Measurements from ENCODE around the gene ENTREP1. TPM values are rescaled to one million over a fixed set of nuclear protein-coding genes. Genes with fewer than 3 reads are reported as not detected.

Gene ENTREP1
- total RNA-seq, 2 experiments from 2014 or later = 0.07 TPM; not detected in 1

DNA sequence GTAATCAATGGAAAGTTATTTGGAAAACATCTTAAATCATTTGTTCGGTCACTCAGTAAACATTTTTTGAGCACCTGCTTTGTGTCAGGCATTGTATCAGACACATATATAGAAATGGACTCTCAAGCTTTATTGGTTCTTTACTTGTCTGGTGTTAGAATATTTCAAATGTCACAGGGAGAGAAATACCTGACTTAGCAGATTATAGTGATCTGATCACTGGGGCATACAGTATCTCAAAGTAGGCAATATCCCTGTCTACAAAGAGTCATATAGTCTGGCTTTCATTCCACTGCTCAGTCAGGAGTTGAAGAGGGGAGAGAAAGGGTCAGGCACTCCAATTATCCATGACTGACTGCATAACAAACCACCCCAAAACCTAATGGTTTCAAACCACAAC, 30.2 kb downstream of the ENTREP1 start:
- intact Hi-C loops (cut with micrococcal nuclease) = no loop called here
- ChIA-PET CTCF (no interaction called here), POLR2A (no interaction called here)
- H3K27me3 Mint-ChIP-seq = peaks cover 3% of the 10 kb centered on the region
- H3K27ac Mint-ChIP-seq = no peak overlapping the region
- no peaks in the 10 kb centered on the region for H3K4me1 Mint-ChIP-seq (ENCODE audit: low read depth)
- no peak overlapping the region for H3K4me3 Mint-ChIP-seq
- no peaks in the 10 kb centered on the region for H3K36me3 Mint-ChIP-seq
- DNase-seq = no peak
- H3K9me3 Mint-ChIP-seq = no peaks in the 10 kb centered on the region

DNA sequence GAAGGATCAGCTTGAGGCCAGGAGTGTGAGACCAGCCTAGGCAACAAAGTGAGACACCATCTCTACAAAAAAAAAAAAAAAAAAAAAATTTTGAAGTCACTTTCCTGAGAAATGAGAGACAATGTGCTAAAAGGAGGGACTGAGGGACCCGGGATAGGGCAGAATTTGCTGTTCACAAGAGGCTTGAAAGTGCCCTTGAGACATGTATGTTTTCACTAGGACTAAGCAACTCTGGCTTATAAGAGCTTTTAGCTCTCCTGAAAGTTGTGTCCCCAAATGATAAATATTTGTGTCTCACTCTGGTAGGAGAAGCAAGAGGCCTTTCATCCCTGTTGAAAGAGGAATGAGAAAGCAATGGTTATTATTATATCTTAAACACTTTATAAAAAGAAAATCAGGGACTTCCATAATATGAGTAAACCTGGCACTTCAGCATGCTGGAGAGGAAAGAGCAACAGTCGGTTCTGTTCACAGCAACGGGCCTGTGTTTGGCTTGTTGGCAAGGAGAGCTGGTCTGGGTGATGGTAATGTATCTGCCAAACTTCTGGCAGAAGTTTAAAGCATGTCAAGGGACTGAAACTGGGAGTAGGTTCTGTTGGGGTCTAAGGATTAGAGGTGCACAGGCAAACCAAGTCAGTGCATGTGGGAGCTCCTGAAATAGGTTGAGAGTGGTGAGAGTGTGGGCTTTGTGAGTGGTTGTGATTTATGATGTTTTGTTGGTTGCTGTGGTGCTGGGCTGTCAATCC, 32.2 kb downstream of the ENTREP1 start:
- Mint-ChIP-seq H3K27me3 (peaks cover 3% of the 10 kb centered on the region), H3K4me3 (no peak overlapping the region), H3K4me1 (ENCODE audit: low read depth) (no peaks in the 10 kb centered on the region), H3K27ac (no peak overlapping the region), H3K36me3 (no peaks in the 10 kb centered on the region), H3K9me3 (no peaks in the 10 kb centered on the region)
- DNase-seq = no peak
- intact Hi-C loops (cut with micrococcal nuclease) = no loop called here
- CTCF ChIA-PET = no interaction called here
- POLR2A ChIA-PET = no interaction called here

DNA sequence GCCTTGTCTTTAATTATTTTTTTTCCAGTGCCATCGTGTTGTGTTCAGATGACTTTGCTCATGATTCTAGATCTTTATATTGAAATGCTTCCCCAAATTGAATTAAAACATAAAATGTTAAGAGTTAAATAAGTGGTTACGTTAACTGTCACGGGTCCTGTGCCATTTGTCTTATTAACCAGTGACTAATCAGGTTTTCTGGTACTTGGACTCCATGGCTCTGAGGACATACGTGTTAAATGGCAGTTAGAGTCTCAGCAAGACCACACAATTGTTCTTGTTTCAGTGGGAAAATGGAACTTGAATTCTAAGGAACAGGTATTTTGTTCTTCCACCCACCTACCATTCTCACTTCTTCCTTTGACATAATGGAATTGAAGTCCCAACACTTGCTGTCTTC, 32.8 kb downstream of the ENTREP1 start:
- Mint-ChIP-seq H3K4me1 (ENCODE audit: low read depth) (no peaks in the 10 kb centered on the region), H3K27ac (no peak overlapping the region), H3K36me3 (no peaks in the 10 kb centered on the region), H3K27me3 (peaks cover 3% of the 10 kb centered on the region), H3K4me3 (no peak overlapping the region), H3K9me3 (no peaks in the 10 kb centered on the region)
- ChIA-PET POLR2A (no interaction called here), CTCF (no interaction called here)
- intact Hi-C loops (cut with micrococcal nuclease) = no loop called here
- no peak for DNase-seq

DNA sequence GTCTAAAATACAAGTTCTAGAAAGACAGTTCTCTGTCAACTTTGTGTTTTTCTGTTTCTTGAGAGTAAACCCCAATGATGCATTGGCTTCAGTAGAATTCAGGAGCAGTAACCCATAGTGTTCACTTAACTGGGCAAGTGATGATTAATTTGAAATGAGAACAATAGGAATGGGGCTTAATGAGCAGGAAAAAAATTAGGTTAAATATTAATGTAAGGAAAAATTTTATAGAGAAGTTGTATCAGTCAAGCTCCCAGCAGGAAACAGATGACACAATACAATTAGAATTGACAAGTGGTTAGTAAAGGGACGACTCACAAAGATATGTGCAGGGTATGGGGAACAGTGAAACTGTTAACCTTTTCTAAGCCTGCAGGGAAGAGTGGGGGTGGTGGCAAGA, 38.2 kb downstream of the ENTREP1 start:
- no peak overlapping the region for H3K4me3 Mint-ChIP-seq
- no peak for DNase-seq
- intact Hi-C loops (cut with micrococcal nuclease) = no loop called here
- H3K27me3 Mint-ChIP-seq = peaks cover 1% of the 10 kb centered on the region
- no peaks in the 10 kb centered on the region for H3K4me1 Mint-ChIP-seq (ENCODE audit: low read depth)
- no peaks in the 10 kb centered on the region for H3K36me3 Mint-ChIP-seq
- ChIA-PET CTCF (no interaction called here), POLR2A (no interaction called here)
- no peak overlapping the region for H3K27ac Mint-ChIP-seq
- no peaks in the 10 kb centered on the region for H3K9me3 Mint-ChIP-seq

DNA sequence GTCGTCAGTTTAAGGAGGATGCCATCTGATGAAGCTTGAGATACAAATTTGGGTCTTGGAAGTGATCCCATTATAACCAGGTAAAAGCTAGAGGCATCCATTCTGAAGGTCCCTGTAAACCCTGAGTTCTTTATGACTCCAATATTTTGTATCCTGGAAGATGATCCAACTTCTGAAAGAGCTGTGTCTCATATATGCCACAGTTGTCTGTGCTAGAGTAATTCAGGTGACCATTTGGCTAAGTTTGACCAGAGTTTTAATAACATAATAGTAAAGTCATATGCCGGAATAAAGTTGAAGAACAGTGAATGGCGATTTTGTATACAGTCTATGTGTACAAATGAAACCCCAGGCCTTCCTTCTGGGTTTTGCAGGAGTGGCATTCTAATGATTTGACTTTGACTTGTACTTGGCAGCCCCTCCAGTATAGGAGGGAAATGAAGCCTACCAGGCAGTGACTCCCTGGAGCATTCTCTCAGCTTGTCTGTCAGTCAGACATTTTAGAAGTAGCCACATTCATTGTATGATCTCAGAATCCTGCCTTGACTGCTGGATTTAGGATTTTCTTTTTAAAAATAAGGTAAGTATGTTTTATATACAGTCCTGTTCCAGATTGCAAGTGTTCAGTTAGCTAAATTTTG, 39.6 kb downstream of the ENTREP1 start:
- intact Hi-C loops (cut with micrococcal nuclease) = no loop called here
- H3K9me3 Mint-ChIP-seq = no peaks in the 10 kb centered on the region
- H3K27ac Mint-ChIP-seq = no peak overlapping the region
- no peaks in the 10 kb centered on the region for H3K4me1 Mint-ChIP-seq (ENCODE audit: low read depth)
- no peaks in the 10 kb centered on the region for H3K36me3 Mint-ChIP-seq
- peaks cover 11% of the 10 kb centered on the region for H3K27me3 Mint-ChIP-seq
- no peak overlapping the region for H3K4me3 Mint-ChIP-seq
- CTCF ChIA-PET = interaction anchor here (1.2 kb wide), 1 partner anchor 58 kb away, joined by 3 read pairs; no protein-coding TSS in a partner anchor
- no peak for DNase-seq
- POLR2A ChIA-PET = no interaction called here

DNA sequence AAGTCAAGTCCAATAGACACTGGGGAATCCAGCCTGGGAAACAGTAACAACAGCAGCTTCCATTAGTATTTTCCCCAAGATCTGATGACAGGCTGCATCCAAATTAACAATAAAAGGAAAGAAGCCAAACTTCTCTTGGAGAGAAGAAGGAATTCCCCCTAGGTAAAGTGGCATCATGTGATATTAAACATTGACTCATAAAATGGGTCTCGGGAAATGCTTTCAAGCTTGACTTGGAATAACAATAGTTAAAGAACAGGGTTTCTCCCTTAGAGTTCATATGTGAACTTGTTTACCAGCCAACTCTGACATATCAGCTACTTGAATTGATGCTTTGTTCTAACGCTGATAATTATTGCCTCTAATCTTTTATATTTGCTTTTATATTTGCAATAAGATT, 45.4 kb downstream of the ENTREP1 start:
- intact Hi-C loops (cut with micrococcal nuclease) = no loop called here
- DNase-seq = no peak
- POLR2A ChIA-PET = no interaction called here
- H3K27ac Mint-ChIP-seq = no peak overlapping the region
- H3K27me3 Mint-ChIP-seq = peaks cover 13% of the 10 kb centered on the region
- CTCF ChIA-PET = no interaction called here
- H3K4me3 Mint-ChIP-seq = no peak overlapping the region
- H3K4me1 Mint-ChIP-seq (ENCODE audit: low read depth) = no peaks in the 10 kb centered on the region
- H3K36me3 Mint-ChIP-seq = no peaks in the 10 kb centered on the region
- no peaks in the 10 kb centered on the region for H3K9me3 Mint-ChIP-seq

DNA sequence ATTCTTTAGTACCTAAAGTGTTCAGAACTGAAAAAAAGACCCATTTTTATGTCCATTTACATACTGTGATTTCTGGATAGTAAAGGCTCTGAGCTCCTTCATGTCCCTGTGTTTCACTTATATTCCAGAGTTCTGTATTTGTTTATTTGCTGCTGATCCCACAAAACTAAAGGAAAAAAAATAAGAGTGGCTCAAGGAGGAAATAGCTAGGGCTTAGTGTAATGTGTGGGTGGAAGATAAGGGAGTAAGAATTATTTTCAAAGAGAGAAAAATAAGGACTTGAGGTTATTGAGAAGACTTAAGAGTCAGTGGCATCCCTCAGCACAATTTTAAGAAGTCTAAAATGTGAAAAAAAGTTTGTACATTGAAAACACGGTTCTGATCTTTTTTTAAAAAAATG, 46.0 kb downstream of the ENTREP1 start:
- H3K36me3 Mint-ChIP-seq = no peaks in the 10 kb centered on the region
- H3K4me1 Mint-ChIP-seq (ENCODE audit: low read depth) = no peaks in the 10 kb centered on the region
- H3K27ac Mint-ChIP-seq = no peak overlapping the region
- H3K27me3 Mint-ChIP-seq = peaks cover 13% of the 10 kb centered on the region
- no peak for DNase-seq
- ChIA-PET CTCF (no interaction called here), POLR2A (no interaction called here)
- H3K4me3 Mint-ChIP-seq = no peak overlapping the region
- intact Hi-C loops (cut with micrococcal nuclease) = no loop called here
- no peaks in the 10 kb centered on the region for H3K9me3 Mint-ChIP-seq

DNA sequence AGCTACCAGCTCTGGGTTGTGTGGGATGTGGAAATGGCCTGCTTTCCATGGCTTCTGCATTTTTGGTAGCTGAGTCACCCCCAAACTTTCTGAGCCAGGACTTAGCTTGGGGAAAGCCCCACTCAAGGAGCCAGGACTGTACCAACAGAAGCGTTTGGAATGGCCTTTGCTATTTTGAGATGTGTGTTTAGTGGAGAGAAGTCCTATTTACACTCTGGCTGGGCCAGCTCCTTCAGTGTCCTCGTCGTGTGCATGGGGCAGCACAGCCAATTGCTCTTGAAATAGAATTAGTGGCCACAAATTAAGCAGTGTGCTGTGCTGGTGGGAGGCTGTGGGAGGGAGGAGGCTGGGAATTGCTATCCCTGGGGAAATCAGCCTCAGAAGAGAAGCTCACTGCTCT, 51.6 kb downstream of the ENTREP1 start:
- Mint-ChIP-seq H3K9me3 (no peaks in the 10 kb centered on the region), H3K36me3 (no peaks in the 10 kb centered on the region), H3K27ac (no peak overlapping the region), H3K4me1 (ENCODE audit: low read depth) (no peaks in the 10 kb centered on the region), H3K27me3 (peaks cover 6% of the 10 kb centered on the region), H3K4me3 (no peak overlapping the region)
- intact Hi-C loops (cut with micrococcal nuclease) = no loop called here
- no peak for DNase-seq
- POLR2A ChIA-PET = no interaction called here
- CTCF ChIA-PET = no interaction called here

DNA sequence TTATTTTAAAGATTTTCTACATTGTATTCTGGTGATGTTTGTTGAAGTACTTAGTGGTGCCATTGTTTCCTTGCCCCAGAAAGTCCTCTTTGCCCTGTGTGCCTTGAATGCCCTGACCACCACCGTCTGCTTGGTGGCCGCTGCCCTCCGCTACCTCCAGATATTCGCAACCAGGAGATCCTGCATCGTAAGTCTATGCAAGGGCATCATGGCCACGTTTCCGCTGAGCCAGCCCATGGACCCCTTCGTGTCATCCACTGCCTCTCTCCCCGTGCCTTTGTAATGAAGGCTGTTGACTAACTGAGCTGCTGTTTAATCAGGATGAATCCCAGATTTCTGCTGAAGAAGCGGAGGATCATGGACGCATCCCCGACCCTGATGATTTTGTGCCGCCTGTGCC, 52.3 kb downstream of the ENTREP1 start:
- H3K27ac Mint-ChIP-seq = no peak overlapping the region
- H3K4me3 Mint-ChIP-seq = no peak overlapping the region
- POLR2A ChIA-PET = no interaction called here
- CTCF ChIA-PET = no interaction called here
- intact Hi-C loops (cut with micrococcal nuclease) = no loop called here
- no peaks in the 10 kb centered on the region for H3K4me1 Mint-ChIP-seq (ENCODE audit: low read depth)
- no peak for DNase-seq
- H3K9me3 Mint-ChIP-seq = no peaks in the 10 kb centered on the region
- no peaks in the 10 kb centered on the region for H3K36me3 Mint-ChIP-seq
- H3K27me3 Mint-ChIP-seq = peaks cover 6% of the 10 kb centered on the region

DNA sequence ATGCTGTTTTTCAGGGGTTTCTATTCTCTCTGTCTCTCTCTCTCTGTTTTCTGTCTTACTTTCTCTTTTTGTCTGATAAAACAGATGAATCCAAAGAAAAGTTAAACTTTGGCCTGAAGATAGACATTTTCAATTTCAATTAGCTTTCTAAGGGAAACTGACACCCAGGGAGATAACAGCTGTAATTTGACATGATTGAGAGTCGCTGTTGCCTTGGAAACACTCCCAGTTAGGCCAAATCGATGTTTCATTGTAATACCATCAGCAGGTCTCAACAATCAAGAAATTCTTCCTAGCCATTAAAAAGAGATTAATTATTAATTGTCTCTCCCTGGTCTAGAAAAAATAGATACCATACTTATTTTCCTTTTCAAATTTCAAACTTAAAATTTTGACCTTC, 53.0 kb downstream of the ENTREP1 start:
- intact Hi-C loops (cut with micrococcal nuclease) = no loop called here
- ChIA-PET CTCF (no interaction called here), POLR2A (no interaction called here)
- Mint-ChIP-seq H3K4me3 (no peak overlapping the region), H3K9me3 (no peaks in the 10 kb centered on the region), H3K36me3 (no peaks in the 10 kb centered on the region), H3K27ac (no peak overlapping the region), H3K27me3 (peaks cover 6% of the 10 kb centered on the region), H3K4me1 (ENCODE audit: low read depth) (no peaks in the 10 kb centered on the region)
- no peak for DNase-seq

DNA sequence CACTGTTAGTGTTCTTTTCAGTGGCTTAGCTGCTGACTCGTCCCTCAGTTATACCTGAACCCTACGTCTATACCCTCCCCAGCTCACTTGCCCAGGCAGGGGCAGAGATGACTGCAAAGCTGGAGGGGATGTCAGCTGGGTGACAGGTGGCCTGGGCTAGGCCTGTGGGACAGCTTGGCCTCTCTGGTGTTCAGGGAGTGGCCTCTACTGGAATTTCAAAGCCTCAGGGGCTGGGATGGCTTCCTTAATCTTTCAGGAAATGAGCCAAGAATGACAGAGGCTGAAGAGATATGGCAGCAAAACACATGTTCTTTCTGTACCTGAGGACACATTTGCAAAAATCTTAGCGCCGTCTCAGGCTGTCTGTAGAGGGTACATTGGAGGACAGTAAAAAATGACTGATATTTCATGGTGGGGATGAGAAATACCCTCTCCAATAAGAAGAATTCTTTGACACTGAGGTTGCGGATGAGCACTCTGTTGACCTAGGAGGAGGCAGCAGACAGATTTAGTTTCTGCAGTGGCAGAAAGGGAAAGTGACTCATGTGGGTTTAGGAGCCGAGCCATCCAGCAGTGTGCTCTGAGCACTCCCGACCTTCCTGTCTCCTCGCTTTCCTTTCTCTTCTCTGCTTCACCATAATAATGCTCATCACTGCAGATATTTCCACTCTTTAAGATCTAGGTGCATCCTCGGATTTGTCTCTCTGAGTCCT, 54.4 kb downstream of the ENTREP1 start:
- no peaks in the 10 kb centered on the region for H3K36me3 Mint-ChIP-seq
- no peak for DNase-seq
- intact Hi-C loops (cut with micrococcal nuclease) = no loop called here
- no peak overlapping the region for H3K27ac Mint-ChIP-seq
- ChIA-PET POLR2A (no interaction called here), CTCF (no interaction called here)
- H3K9me3 Mint-ChIP-seq = no peaks in the 10 kb centered on the region
- H3K27me3 Mint-ChIP-seq = peaks cover 4% of the 10 kb centered on the region
- no peak overlapping the region for H3K4me3 Mint-ChIP-seq
- no peaks in the 10 kb centered on the region for H3K4me1 Mint-ChIP-seq (ENCODE audit: low read depth)

DNA sequence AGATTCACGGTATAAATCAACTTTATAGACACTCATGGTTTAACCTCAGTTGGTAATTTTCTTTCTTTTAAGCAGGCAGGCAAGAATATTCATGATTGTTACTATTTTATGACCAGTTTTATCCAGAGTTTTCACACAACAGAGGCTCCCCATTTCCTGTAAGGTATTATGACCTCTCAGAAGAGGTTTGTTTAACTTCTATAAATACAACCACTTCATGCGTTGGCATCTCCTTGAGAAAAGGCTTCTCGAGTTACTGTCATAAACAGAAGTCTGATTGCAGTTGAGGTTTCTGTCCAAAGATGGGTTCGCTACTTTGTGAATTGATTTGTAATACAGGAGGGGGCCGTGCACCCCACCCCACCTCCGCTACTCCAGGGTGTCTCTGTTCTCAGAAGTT, 55.3 kb downstream of the ENTREP1 start:
- intact Hi-C loops (cut with micrococcal nuclease) = no loop called here
- Mint-ChIP-seq H3K9me3 (no peaks in the 10 kb centered on the region), H3K27me3 (peaks cover 5% of the 10 kb centered on the region), H3K27ac (no peak overlapping the region), H3K36me3 (no peaks in the 10 kb centered on the region), H3K4me3 (no peak overlapping the region), H3K4me1 (ENCODE audit: low read depth) (no peaks in the 10 kb centered on the region)
- POLR2A ChIA-PET = no interaction called here
- DNase-seq = no peak
- CTCF ChIA-PET = no interaction called here

DNA sequence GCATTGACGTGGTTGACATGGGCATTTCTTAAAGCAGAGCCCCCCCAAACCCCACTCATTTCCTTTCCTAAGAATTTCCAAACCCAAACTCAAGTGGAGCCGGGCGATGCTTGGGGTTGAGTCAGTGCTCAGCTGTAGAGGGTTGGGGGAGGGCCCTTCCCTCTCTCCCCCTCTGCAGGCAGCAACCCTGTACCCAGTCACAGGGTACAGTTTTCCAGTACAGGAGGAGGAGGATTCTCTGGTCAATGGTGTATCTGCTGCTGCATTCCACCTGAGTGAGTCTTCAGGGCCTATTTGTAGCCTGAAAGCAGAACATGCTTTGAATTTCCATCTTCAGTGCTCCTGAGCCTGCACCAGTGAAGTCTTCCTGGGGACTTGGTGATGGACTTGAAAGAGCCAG, 55.8 kb downstream of the ENTREP1 start:
- H3K4me1 Mint-ChIP-seq (ENCODE audit: low read depth) = no peaks in the 10 kb centered on the region
- ChIA-PET CTCF (no interaction called here), POLR2A (no interaction called here)
- DNase-seq = no peak
- no peaks in the 10 kb centered on the region for H3K36me3 Mint-ChIP-seq
- no peak overlapping the region for H3K27ac Mint-ChIP-seq
- H3K27me3 Mint-ChIP-seq = peaks cover 5% of the 10 kb centered on the region
- H3K9me3 Mint-ChIP-seq = no peaks in the 10 kb centered on the region
- no peak overlapping the region for H3K4me3 Mint-ChIP-seq
- intact Hi-C loops (cut with micrococcal nuclease) = no loop called here

All from activated CD4-positive, alpha-beta memory T cell treated with anti-CD3 and anti-CD28 coated beads for 36 hours (primary cell).